ENCODE measurements around the gene CDC42BPA.

CDC42BPA gene

DNA sequence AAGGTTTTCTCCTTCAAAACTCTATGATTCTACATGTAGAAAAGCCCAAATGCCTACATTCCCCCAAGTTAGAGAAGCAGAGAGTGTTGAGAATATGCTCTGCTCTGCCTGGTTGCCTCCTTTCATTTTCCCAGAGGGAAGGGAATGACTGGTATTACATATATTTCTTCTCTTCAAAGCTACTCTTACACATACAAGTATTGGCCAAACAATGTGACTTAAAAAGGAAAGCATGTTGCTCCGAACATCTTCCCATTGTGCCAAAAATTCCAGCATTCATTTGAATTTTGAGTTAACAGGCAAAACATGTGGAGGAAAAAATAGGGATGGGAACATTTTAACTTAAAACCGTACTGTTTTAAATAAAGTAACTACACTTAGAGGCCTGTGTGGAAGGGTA, 253.0 kb downstream of the CDC42BPA start:
- Histone ChIP-seq H3K4me1 (ENCODE audit: control insufficient read depth in 5 of 5, insufficient read depth in 5 of 5, low read length in 5 of 5) (peaks cover 0 to 20% (median 7%) of the 10 kb centered on the region in 5 donors), H3K36me3 (ENCODE audit: control insufficient read depth in 5 of 5, insufficient read depth in 5 of 5, low read length in 5 of 5) (peaks cover 4 to 9% (median 6%) of the 10 kb centered on the region in 5 donors), H3K4me3 (ENCODE audit: low read depth in 1 of 5, low read length in 5 of 5) (no peak overlapping the region), H3K9ac (ENCODE audit: low read length in 5 of 5) (no peak overlapping the region), H3K27ac (ENCODE audit: low read depth, low read length) (no peak overlapping the region), H3K9me3 (ENCODE audit: control insufficient read depth in 5 of 5, low read length in 5 of 5) (peaks cover 0 to under 1% (median 0%) of the 10 kb centered on the region in 5 donors), H3K27me3 (ENCODE audit: control insufficient read depth in 5 of 5, insufficient read depth in 4 of 5, low read length in 5 of 5) (no peaks in the 10 kb centered on the region)

DNA sequence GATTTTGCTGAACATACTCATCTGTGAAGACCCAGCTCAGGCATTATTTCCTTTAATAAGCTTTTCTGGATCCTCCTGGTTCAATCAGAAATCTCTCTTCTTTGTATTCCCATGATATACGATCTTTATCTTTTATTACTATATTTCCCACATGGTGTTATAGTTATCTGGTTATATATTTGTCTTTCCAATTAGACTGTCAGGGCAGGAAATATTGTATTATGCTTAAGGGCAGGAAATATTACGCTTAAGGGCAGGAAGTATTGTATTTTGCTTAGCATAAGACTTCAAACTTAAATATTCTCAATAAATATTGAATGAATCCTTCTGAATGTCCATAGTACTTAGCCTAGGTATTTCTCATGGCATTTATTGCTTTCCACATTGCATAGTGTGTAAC, 256.0 kb downstream of the CDC42BPA start:
- no peaks in the 10 kb centered on the region for H3K27me3 ChIP-seq (ENCODE audit: control insufficient read depth in 5 of 5, insufficient read depth in 4 of 5, low read length in 5 of 5)
- peak overlapping the region; percentile 32 for H3K27ac ChIP-seq (ENCODE audit: low read depth, low read length)
- no peak overlapping the region for H3K4me3 ChIP-seq (ENCODE audit: low read depth in 1 of 5, low read length in 5 of 5)
- H3K36me3 ChIP-seq (ENCODE audit: control insufficient read depth in 5 of 5, insufficient read depth in 5 of 5, low read length in 5 of 5): peaks cover 0 to 8% (median 7%) of the 10 kb centered on the region in 5 donors
- H3K9me3 ChIP-seq (ENCODE audit: control insufficient read depth in 5 of 5, low read length in 5 of 5): peaks cover 0 to 2% (median 0%) of the 10 kb centered on the region in 5 donors
- peaks cover 0 to 20% (median 7%) of the 10 kb centered on the region in 5 donors for H3K4me1 ChIP-seq (ENCODE audit: control insufficient read depth in 5 of 5, insufficient read depth in 5 of 5, low read length in 5 of 5)
- no peak overlapping the region for H3K9ac ChIP-seq (ENCODE audit: low read length in 5 of 5)

DNA sequence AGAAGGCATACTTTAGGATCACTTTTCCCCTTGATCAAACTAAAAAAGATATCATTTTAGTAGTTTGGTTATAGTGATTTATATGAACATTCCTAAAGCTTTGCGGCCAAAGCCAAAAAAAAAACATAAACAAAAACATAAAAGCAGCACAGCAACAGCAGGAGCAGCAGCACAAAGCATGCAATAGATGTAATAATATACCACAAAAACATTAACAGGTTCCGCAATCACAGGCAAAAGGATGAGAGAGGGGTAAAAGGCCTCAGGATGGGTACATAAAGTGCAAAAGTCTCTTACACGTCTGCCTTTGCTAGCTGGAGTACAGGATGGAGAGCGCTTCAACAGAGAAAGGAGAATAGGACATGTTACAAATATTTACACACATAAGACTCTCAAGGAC, 259.2 kb downstream of the CDC42BPA start:
- Histone ChIP-seq H3K27ac (ENCODE audit: low read depth, low read length) (no peak overlapping the region), H3K27me3 (ENCODE audit: control insufficient read depth in 5 of 5, insufficient read depth in 4 of 5, low read length in 5 of 5) (no peaks in the 10 kb centered on the region), H3K9me3 (ENCODE audit: control insufficient read depth in 5 of 5, low read length in 5 of 5) (peaks cover 0 to 2% (median 0%) of the 10 kb centered on the region in 5 donors), H3K4me1 (ENCODE audit: control insufficient read depth in 5 of 5, insufficient read depth in 5 of 5, low read length in 5 of 5) (peaks cover 0 to 14% (median 7%) of the 10 kb centered on the region in 5 donors), H3K4me3 (ENCODE audit: low read depth in 1 of 5, low read length in 5 of 5) (no peak overlapping the region), H3K36me3 (ENCODE audit: control insufficient read depth in 5 of 5, insufficient read depth in 5 of 5, low read length in 5 of 5) (peaks cover 0 to 5% (median 3%) of the 10 kb centered on the region in 5 donors), H3K9ac (ENCODE audit: low read length in 5 of 5) (no peak overlapping the region)

DNA sequence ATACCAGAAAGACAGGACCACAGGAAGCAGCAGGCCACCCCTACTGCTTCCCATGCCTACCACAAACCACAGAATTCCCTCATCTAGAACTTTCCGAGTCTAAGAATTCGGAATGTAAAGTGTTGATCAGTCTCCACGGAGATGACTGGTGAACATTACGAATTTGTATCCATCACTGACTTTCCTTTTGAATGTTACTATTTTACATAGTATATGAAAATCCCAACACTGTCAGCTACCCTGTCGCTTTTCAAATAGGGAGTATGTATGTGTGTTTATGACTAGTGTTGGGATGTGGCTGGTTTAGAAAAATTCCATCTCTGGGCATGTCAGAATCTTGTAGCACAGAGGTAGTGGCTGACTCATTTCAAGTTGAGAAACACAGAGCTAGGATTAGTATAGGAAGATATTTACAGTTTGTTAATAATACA, 260.0 kb downstream of the CDC42BPA start:
- Histone ChIP-seq H3K9ac (ENCODE audit: low read length in 5 of 5) (no peak overlapping the region), H3K4me1 (ENCODE audit: control insufficient read depth in 5 of 5, insufficient read depth in 5 of 5, low read length in 5 of 5) (peaks cover 0 to 14% (median 7%) of the 10 kb centered on the region in 5 donors), H3K4me3 (ENCODE audit: low read depth in 1 of 5, low read length in 5 of 5) (no peak overlapping the region), H3K36me3 (ENCODE audit: control insufficient read depth in 5 of 5, insufficient read depth in 5 of 5, low read length in 5 of 5) (peaks cover 0 to 5% (median 0%) of the 10 kb centered on the region in 5 donors), H3K27ac (ENCODE audit: low read depth, low read length) (no peak overlapping the region), H3K9me3 (ENCODE audit: control insufficient read depth in 5 of 5, low read length in 5 of 5) (peaks cover 0 to 2% (median 0%) of the 10 kb centered on the region in 5 donors), H3K27me3 (ENCODE audit: control insufficient read depth in 5 of 5, insufficient read depth in 4 of 5, low read length in 5 of 5) (no peaks in the 10 kb centered on the region)

DNA sequence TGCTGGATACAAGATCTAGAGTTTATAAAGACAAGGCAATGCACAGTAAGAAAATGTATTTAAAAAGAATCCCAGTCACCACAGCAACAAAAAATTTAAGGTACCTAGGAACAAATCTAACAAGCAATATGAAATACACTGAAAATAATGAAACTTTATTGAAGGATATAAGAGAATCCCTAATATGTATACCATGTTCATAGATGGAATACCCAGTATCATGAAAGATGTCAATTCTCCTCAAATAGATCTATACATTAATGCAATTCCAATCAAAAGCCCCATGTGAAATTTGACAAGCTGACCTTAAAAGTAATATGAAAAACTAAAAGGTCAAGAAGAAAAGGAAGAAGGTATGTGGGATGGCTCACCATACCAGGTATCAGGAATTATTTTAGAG, 269.0 kb downstream of the CDC42BPA start:
- H3K36me3 ChIP-seq (ENCODE audit: control insufficient read depth in 5 of 5, insufficient read depth in 5 of 5, low read length in 5 of 5): peaks cover 5 to 19% (median 6%) of the 10 kb centered on the region in 5 donors
- no peaks in the 10 kb centered on the region for H3K4me1 ChIP-seq (ENCODE audit: control insufficient read depth in 5 of 5, insufficient read depth in 5 of 5, low read length in 5 of 5)
- no peaks in the 10 kb centered on the region for H3K9me3 ChIP-seq (ENCODE audit: control insufficient read depth in 5 of 5, low read length in 5 of 5)
- no peak overlapping the region for H3K27ac ChIP-seq (ENCODE audit: low read depth, low read length)
- no peaks in the 10 kb centered on the region for H3K27me3 ChIP-seq (ENCODE audit: control insufficient read depth in 5 of 5, insufficient read depth in 4 of 5, low read length in 5 of 5)
- H3K9ac ChIP-seq (ENCODE audit: low read length in 5 of 5): no peak overlapping the region
- H3K4me3 ChIP-seq (ENCODE audit: low read depth in 1 of 5, low read length in 5 of 5): no peak overlapping the region

DNA sequence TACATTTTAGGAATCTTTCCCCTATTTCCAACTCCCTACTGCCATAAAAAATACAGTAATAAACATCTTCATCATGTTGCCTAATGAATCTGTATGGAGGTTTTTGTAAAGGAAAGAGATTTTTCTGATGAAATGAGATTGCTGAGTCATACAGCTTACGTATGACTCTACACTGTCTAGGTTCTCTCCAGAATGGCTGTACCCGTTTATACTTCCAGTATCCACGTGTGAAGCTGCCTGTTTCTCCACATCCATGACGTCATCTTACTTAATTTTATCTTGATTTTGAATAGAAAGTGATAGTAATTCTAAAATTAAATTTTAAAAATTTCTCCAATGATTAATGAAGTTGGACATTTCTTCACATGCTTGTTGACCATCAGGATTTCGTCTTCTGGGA, 274.5 kb downstream of the CDC42BPA start:
- peaks cover 0 to 3% (median 0%) of the 10 kb centered on the region in 5 donors for H3K9me3 ChIP-seq (ENCODE audit: control insufficient read depth in 5 of 5, low read length in 5 of 5)
- peaks cover 3 to 12% (median 9%) of the 10 kb centered on the region in 5 donors for H3K36me3 ChIP-seq (ENCODE audit: control insufficient read depth in 5 of 5, insufficient read depth in 5 of 5, low read length in 5 of 5)
- no peak overlapping the region for H3K27ac ChIP-seq (ENCODE audit: low read depth, low read length)
- no peaks in the 10 kb centered on the region for H3K4me1 ChIP-seq (ENCODE audit: control insufficient read depth in 5 of 5, insufficient read depth in 5 of 5, low read length in 5 of 5)
- H3K4me3 ChIP-seq (ENCODE audit: low read depth in 1 of 5, low read length in 5 of 5): no peak overlapping the region
- no peak overlapping the region for H3K9ac ChIP-seq (ENCODE audit: low read length in 5 of 5)
- H3K27me3 ChIP-seq (ENCODE audit: control insufficient read depth in 5 of 5, insufficient read depth in 4 of 5, low read length in 5 of 5): no peaks in the 10 kb centered on the region

DNA sequence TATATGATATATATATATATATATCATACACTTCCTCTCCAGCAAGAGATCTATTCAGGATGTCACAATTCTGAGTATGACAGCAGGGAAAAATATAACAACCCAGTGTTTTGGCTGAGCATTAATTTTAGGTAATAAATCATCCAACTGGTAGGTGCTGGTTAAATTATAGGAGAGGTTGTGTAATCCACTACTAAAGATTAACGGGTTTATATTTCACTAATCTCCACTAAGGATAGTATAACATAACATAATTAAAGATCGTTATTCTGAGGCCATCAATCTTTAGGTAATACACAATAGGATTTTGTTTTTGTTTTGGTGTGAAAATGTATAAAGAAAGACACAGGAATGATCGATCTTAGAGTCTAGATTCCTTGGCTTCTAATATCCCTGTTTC, 276.0 kb downstream of the CDC42BPA start:
- Histone ChIP-seq H3K36me3 (ENCODE audit: control insufficient read depth in 5 of 5, insufficient read depth in 5 of 5, low read length in 5 of 5) (peaks cover 7 to 21% (median 11%) of the 10 kb centered on the region in 5 donors), H3K27ac (ENCODE audit: low read depth, low read length) (no peak overlapping the region), H3K9me3 (ENCODE audit: control insufficient read depth in 5 of 5, low read length in 5 of 5) (peaks cover 0 to 7% (median 0%) of the 10 kb centered on the region in 5 donors), H3K4me3 (ENCODE audit: low read depth in 1 of 5, low read length in 5 of 5) (no peak overlapping the region), H3K9ac (ENCODE audit: low read length in 5 of 5) (no peak overlapping the region), H3K27me3 (ENCODE audit: control insufficient read depth in 5 of 5, insufficient read depth in 4 of 5, low read length in 5 of 5) (no peaks in the 10 kb centered on the region), H3K4me1 (ENCODE audit: control insufficient read depth in 5 of 5, insufficient read depth in 5 of 5, low read length in 5 of 5) (no peaks in the 10 kb centered on the region)

DNA sequence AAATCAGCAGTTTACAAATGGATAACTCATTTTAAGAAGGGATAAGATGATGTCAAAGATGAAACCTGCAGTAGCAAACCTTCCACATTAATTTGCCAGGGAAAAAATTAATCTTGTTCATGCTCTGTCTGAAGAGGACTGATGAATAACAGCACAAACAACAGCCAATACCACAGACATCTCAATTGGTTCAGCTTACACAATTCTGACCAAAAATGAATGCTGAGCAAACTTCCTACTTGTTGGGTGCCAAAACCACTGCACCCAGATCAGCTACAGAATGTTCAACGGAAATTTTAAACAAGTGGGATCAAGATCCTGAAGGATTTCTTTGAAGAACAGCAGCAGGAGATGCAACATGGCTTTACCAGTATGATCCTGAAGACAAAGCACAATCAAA, 279.9 kb downstream of the CDC42BPA start:
- no peak overlapping the region for H3K9ac ChIP-seq (ENCODE audit: low read length in 5 of 5)

DNA sequence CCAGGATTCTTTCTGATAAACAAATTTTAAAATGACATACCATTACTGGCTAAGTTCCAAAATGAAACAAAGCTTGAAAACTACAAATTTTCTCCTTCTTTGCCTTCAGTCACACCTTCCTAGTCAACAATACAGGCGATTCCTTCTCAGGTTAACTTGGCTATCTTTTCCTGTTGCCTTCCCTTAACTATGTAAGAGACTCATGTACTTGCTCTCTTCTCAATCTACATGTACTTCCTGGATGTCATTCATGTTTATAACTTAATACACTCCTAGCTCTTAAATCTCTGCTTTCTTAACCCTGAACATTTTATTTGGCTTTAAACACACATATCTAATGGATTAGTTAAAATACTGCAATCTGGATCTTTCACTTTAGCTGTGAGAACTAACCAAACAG, 281.2 kb downstream of the CDC42BPA start:
- Histone ChIP-seq H3K9ac (ENCODE audit: low read length in 5 of 5) (no peak overlapping the region), H3K4me3 (ENCODE audit: low read depth in 1 of 5, low read length in 5 of 5) (no peak overlapping the region), H3K9me3 (ENCODE audit: control insufficient read depth in 5 of 5, low read length in 5 of 5) (peaks cover 0 to 7% (median 0%) of the 10 kb centered on the region in 5 donors), H3K27ac (ENCODE audit: low read depth, low read length) (no peak overlapping the region), H3K27me3 (ENCODE audit: control insufficient read depth in 5 of 5, insufficient read depth in 4 of 5, low read length in 5 of 5) (no peaks in the 10 kb centered on the region), H3K4me1 (ENCODE audit: control insufficient read depth in 5 of 5, insufficient read depth in 5 of 5, low read length in 5 of 5) (peaks cover 0 to 2% (median 0%) of the 10 kb centered on the region in 5 donors), H3K36me3 (ENCODE audit: control insufficient read depth in 5 of 5, insufficient read depth in 5 of 5, low read length in 5 of 5) (peaks cover 20 to 43% (median 30%) of the 10 kb centered on the region in 5 donors)

More for the DNA sequence above, 279.9 kb downstream of the CDC42BPA start:
- H3K36me3 ChIP-seq (ENCODE audit: control insufficient read depth in 5 of 5, insufficient read depth in 5 of 5, low read length in 5 of 5): peaks cover 15 to 36% (median 20%) of the 10 kb centered on the region in 5 donors
- peaks cover 0 to 2% (median 0%) of the 10 kb centered on the region in 5 donors for H3K4me1 ChIP-seq (ENCODE audit: control insufficient read depth in 5 of 5, insufficient read depth in 5 of 5, low read length in 5 of 5)
- H3K9me3 ChIP-seq (ENCODE audit: control insufficient read depth in 5 of 5, low read length in 5 of 5): peaks cover 0 to 7% (median 0%) of the 10 kb centered on the region in 5 donors
- H3K27ac ChIP-seq (ENCODE audit: low read depth, low read length): no peak overlapping the region
- no peaks in the 10 kb centered on the region for H3K27me3 ChIP-seq (ENCODE audit: control insufficient read depth in 5 of 5, insufficient read depth in 4 of 5, low read length in 5 of 5)
- no peak overlapping the region for H3K4me3 ChIP-seq (ENCODE audit: low read depth in 1 of 5, low read length in 5 of 5)

DNA sequence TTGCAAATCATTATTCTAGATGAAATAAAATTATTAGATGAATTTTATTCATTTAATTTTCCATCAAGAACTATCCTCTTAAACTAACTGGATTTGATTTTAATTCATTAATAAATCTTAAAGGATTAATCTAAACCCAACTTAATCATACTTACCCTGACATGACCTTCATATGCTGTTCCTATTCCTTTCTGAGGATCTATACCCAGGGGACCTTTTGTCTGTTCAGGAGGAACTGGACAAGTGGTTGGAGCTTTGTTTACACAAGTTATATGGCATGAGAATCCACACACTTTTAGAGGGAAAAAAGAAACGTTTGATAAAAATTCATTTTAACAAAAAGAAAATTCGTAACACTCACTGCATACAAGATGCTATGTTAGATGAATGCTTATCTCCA, 283.0 kb downstream of the CDC42BPA start:
- Histone ChIP-seq H3K9me3 (ENCODE audit: control insufficient read depth in 5 of 5, low read length in 5 of 5) (peaks cover 0 to 7% (median 0%) of the 10 kb centered on the region in 5 donors), H3K4me1 (ENCODE audit: control insufficient read depth in 5 of 5, insufficient read depth in 5 of 5, low read length in 5 of 5) (peaks cover 0 to 2% (median 0%) of the 10 kb centered on the region in 5 donors), H3K27ac (ENCODE audit: low read depth, low read length) (no peak overlapping the region), H3K36me3 (ENCODE audit: control insufficient read depth in 5 of 5, insufficient read depth in 5 of 5, low read length in 5 of 5) (peaks cover 23 to 50% (median 37%) of the 10 kb centered on the region in 5 donors), H3K4me3 (ENCODE audit: low read depth in 1 of 5, low read length in 5 of 5) (no peak overlapping the region), H3K9ac (ENCODE audit: low read length in 5 of 5) (no peak overlapping the region), H3K27me3 (ENCODE audit: control insufficient read depth in 5 of 5, insufficient read depth in 4 of 5, low read length in 5 of 5) (no peaks in the 10 kb centered on the region)

Measured in subcutaneous abdominal adipose tissue (tissue), 5 donors.